NT2/D1 (cell line): Measurements from ENCODE around the gene NUDT16L1.

ENCODE experiments used
- SUZ12 ChIP-seq: IDR thresholded peaks from 2 replicates; pipeline ENCODE4 v1.6.1; 2011; ENCODE audit not compliant: insufficient read length, insufficient read depth; ENCODE audit errors: extremely low read depth
- YY1 ChIP-seq: IDR thresholded peaks from 2 replicates; pipeline ENCODE4 v1.6.1; 2011; ENCODE audit not compliant: insufficient read length, insufficient read depth
- ZNF274 ChIP-seq: IDR thresholded peaks from 2 replicates; pipeline ENCODE4 v1.6.1; 2011; ENCODE audit warnings: mild to moderate bottlenecking, low read depth, low read length

GRCh38 chr16:4713663-4714501 is 20.5 kb downstream of the NUDT16L1 start:
- no peak for TF ChIP-seq YY1
- TF ChIP-seq SUZ12: no peak
- no peak for TF ChIP-seq ZNF274
